Sciatic nerve (tissue), 2 donors: ENCODE measurements around the gene TOX3. TPM values are rescaled to one million over a fixed set of nuclear protein-coding genes. Genes with fewer than 3 reads are reported as not detected.

Experiments
- ATAC-seq: fragments of 200-7000 bp; cut with Tn5 transposase; one replicate; pipeline ENCODE4 v1.9.1; 2020; ENCODE audit warnings: mild to moderate bottlenecking, moderate library complexity
- DNase-seq: peaks from one replicate; pipeline ENCODE4 v3.0.0-alpha.2; 2020; ENCODE audit warnings: low spot score
- intact Hi-C: fragments of 100-400 bp; cut with DNase I; formaldehyde crosslinking; loops from one replicate; pipeline ENCODE4 v1.14.2; 2022
- total RNA-seq: library from RNA; stranded (reverse); fragmentation: NEBNext Ultra II Directional; extraction: Animal tissue kit (Norgen Biotek cat#: 25700); gene quantifications from one replicate; pipeline ENCODE4 v1.2.1, GENCODE V29; 2021
- donor health status: DM: no; HTN: no; CAD: no.
- donor health status: DM: no; HTN: no; CAD: no.

TOX3 gene
- total RNA-seq, 1 donor from 2014 or later: 0.36 TPM

GRCh38 chr16:52568495-52568894 is 21.6 kb upstream of the TOX3 start:
- intact Hi-C loops: no loop called here
- no peak for ATAC-seq
- no peak for DNase-seq

GRCh38 chr16:52567193-52567592 is 20.2 kb upstream of the TOX3 start:
- intact Hi-C loops: no loop called here
- ATAC-seq (no peak), DNase-seq (no peak)

- DNase-seq: no peak
- ATAC-seq: no peak
- intact Hi-C loops: no loop called here
These were observed 17.0 kb upstream of the TOX3 start for GRCh38 chr16:52563767-52564611.

GRCh38 chr16:52562770-52563169 is 15.8 kb upstream of the TOX3 start:
- DNase-seq: no peak
- no peak for ATAC-seq
- intact Hi-C loops: no loop called here

GRCh38 chr16:52561910-52562741 is 15.2 kb upstream of the TOX3 start:
- no peak for DNase-seq
- intact Hi-C loops: no loop called here

GRCh38 chr16:52558448-52558847 is 11.5 kb upstream of the TOX3 start:
- DNase-seq (no peak), ATAC-seq (no peak)
- intact Hi-C loops: no loop called here

More at GRCh38 chr16:52561910-52562741, 15.2 kb upstream of the TOX3 start:
- ATAC-seq: no peak

- DNase-seq: no peak
- ATAC-seq: no peak
- intact Hi-C loops: no loop called here
These were observed 10.3 kb upstream of the TOX3 start for GRCh38 chr16:52557236-52557635.

GRCh38 chr16:52556083-52556482 is 9.1 kb upstream of the TOX3 start:
- DNase-seq (no peak), ATAC-seq (no peak)
- intact Hi-C loops: no loop called here

- ATAC-seq: no peak
- no peak for DNase-seq
- intact Hi-C loops: no loop called here
These were observed 8.6 kb upstream of the TOX3 start for GRCh38 chr16:52555572-52555971.

- DNase-seq (no peak), ATAC-seq (no peak)
- intact Hi-C loops: no loop called here
These were observed 7.4 kb upstream of the TOX3 start for GRCh38 chr16:52554334-52554733.

GRCh38 chr16:52553322-52553721 is 6.4 kb upstream of the TOX3 start:
- intact Hi-C loops: no loop called here
- ATAC-seq (no peak), DNase-seq (no peak)

GRCh38 chr16:52552643-52553042 is 5.7 kb upstream of the TOX3 start:
- DNase-seq: no peak
- no peak for ATAC-seq
- intact Hi-C loops: no loop called here

GRCh38 chr16:52549011-52549692 is 2.2 kb upstream of the TOX3 start:
- no peak for DNase-seq
- no peak for ATAC-seq
- intact Hi-C loops: no loop called here

- no peak for DNase-seq
- no peak for ATAC-seq
- intact Hi-C loops: no loop called here
These were observed 1.5 kb upstream of the TOX3 start for GRCh38 chr16:52548261-52549010.

GRCh38 chr16:52547834-52548215 is 882 bp upstream of the TOX3 start:
- DNase-seq (no peak), ATAC-seq (no peak)
- intact Hi-C loops: no loop called here

- ATAC-seq (no peak), DNase-seq (no peak)
- intact Hi-C loops: no loop called here
These were observed 496 bp downstream of the TOX3 start for GRCh38 chr16:52546291-52547003.

GRCh38 chr16:52545898-52546266 is 1.1 kb downstream of the TOX3 start:
- no peak for ATAC-seq

GRCh38 chr16:52545222-52545897 is 1.6 kb downstream of the TOX3 start:
- peak; percentile 26 for ATAC-seq
- DNase-seq: no peak
- intact Hi-C loops: no loop called here

More at GRCh38 chr16:52545898-52546266, 1.1 kb downstream of the TOX3 start:
- DNase-seq: no peak
- intact Hi-C loops: no loop called here
